Ovary (tissue), 9 donors: ENCODE results near the gene WIZ. TPM values are rescaled to one million over a fixed set of nuclear protein-coding genes. Genes with fewer than 3 reads are reported as not detected.

Source experiments
- DNase-seq, 5 donors: peaks; one replicate each; pipeline ENCODE4 v3.0.0-alpha.2; 2019 to 2020
- H3K27ac ChIP-seq, 2 donors: fragments of 200-600 bp; one replicate each; pipeline versions ENCODE4 v1.5.1 to v1.8.0; 2019 to 2022
- H3K27me3 ChIP-seq: fragments of 200-600 bp; one replicate; pipeline ENCODE4 v1.8.0; 2022
- H3K36me3 ChIP-seq: fragments of 200-600 bp; sonication (generic); one replicate; pipeline ENCODE4 v1.5.1; 2019
- H3K4me1 ChIP-seq: one replicate; pipeline ENCODE4 v1.8.1; 2013; ENCODE audit warnings: mild to moderate bottlenecking, moderate library complexity; ENCODE audit not compliant: insufficient read depth
- H3K4me3 ChIP-seq: fragments of 200-600 bp; sonication (generic); one replicate; pipeline ENCODE4 v1.5.1; 2017
- H3K9me3 ChIP-seq, 2 donors: fragments of 200-600 bp in 1 of 2; sonication (generic) in 1 of 2; one replicate each; pipeline versions ENCODE4 v1.5.1 to v1.8.1; 2013 to 2019; ENCODE audit warnings: mild to moderate bottlenecking in 1 of 2, moderate library complexity in 1 of 2
- EP300 ChIP-seq: sonication (generic); formaldehyde crosslinking; IDR thresholded peaks from one replicate; pipeline ENCODE4 v1.6.1; 2017; ENCODE audit warnings: antibody characterized with exemption
- POLR2A ChIP-seq: fragments of 450-650 bp; IDR thresholded peaks from one replicate; pipeline ENCODE4 v1.6.1; 2017; ENCODE audit warnings: antibody characterized with exemption, mild to moderate bottlenecking, moderate library complexity
- WGBS, 3 donors: extraction: QIAGEN DNeasy Blood & Tissue Kit in 1 of 3; methylation state at CpG; one replicate each; pipeline versions ENCODE4 v1.1.5 to v1.1.7; 2013 to 2017; 5-methylcytosine and 5-hydroxymethylcytosine counted together
- intact Hi-C, 4 donors: fragments of 100-400 bp; cut with DNase I; formaldehyde crosslinking; loops; one replicate each; pipeline versions ENCODE4 v1.11.0 to v1.15.1; 2022 to 2023
- polyA plus RNA-seq, 2 donors: library from polyadenylated mRNA; stranded (reverse); fragments of 200-250 nt in 1 of 2; fragments of 350-450 nt in 1 of 2; fragmentation: Illumina TruSeq in 1 of 2; extraction: RNeasy Lipid Tissue Mini Kit (QIAGEN cat#74804) in 1 of 2; gene quantifications; one replicate each; pipeline ENCODE4 v1.2.3, GENCODE V29; 2013 to 2014
- total RNA-seq, 7 donors: library from RNA; depleted of rRNA in 2 of 7; stranded (reverse); fragments of >200 nt in 2 of 7; fragmentation: NEBNext Ultra II Directional in 3 of 7; extraction: Animal tissue kit (Norgen Biotek cat#: 25700) in 3 of 7; gene quantifications; one replicate each; pipeline versions ENCODE4 v1.1.0 to v1.2.4, GENCODE V29; 2016 to 2023
- TF ChIP-seq, protein P1 (sequence below), 3 donors: fragments of 450-650 bp in 2 of 3; fragments of 200-600 bp in 1 of 3; IDR thresholded peaks; one replicate each; pipeline versions ENCODE4 v1.5.1 to v1.8.0; 2016 to 2022; ENCODE audit warnings: antibody characterized with exemption in 3 of 3, mild to moderate bottlenecking in 1 of 3
- donor health status: DM: no; HTN: no; CAD: no; lungs with moderate emphysema.
- donor health status: DM: no; HTN: no; CAD: no.
- donor health status: Bipolar disorder and iron deficiency.
- donor health status: DM: yes; HTN: yes; CAD: no.
- donor health status: DM: no; HTN: no; CAD: no.
- donor health status: DM: yes; HTN: yes; CAD: no.

WIZ gene
- total and polyA plus RNA-seq, 9 donors: 4.8 to 46.5 (median 38.2) TPM

DNA sequence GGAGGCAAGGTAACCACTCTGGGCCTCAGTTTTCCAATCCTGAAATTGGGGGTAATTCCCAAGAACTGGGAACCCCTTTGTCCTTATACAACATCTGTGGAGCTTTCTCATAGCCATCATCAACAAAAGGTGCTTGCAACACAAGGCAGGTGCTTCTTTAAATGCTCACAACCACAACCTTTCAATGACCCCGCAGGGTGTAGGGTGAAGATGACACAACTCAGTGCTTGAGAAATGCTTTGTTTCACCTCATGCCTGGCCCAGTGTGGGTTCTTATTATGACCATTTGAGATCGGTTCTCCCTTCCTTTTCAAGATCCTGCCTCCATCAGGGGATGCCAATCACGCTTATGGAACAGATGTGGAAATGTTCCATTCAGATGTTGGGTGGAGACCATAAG lies 8.4 kb downstream of the WIZ start:
- no peaks in the 10 kb centered on the region for H3K27me3 ChIP-seq
- WGBS, 3 donors: 89 to 96% (median 91%) methylated on average over 3 of the region's 3 CpGs
- intact Hi-C loops: no loop called here
- no peaks in the 10 kb centered on the region for H3K36me3 ChIP-seq
- DNase-seq: no peak
- no peak for TF ChIP-seq EP300
- TF ChIP-seq, protein P1, sequence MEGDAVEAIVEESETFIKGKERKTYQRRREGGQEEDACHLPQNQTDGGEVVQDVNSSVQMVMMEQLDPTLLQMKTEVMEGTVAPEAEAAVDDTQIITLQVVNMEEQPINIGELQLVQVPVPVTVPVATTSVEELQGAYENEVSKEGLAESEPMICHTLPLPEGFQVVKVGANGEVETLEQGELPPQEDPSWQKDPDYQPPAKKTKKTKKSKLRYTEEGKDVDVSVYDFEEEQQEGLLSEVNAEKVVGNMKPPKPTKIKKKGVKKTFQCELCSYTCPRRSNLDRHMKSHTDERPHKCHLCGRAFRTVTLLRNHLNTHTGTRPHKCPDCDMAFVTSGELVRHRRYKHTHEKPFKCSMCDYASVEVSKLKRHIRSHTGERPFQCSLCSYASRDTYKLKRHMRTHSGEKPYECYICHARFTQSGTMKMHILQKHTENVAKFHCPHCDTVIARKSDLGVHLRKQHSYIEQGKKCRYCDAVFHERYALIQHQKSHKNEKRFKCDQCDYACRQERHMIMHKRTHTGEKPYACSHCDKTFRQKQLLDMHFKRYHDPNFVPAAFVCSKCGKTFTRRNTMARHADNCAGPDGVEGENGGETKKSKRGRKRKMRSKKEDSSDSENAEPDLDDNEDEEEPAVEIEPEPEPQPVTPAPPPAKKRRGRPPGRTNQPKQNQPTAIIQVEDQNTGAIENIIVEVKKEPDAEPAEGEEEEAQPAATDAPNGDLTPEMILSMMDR (IDR thresholded peaks at IDR 0.05): no peak
- TF ChIP-seq POLR2A: no peak
- no peaks in the 10 kb centered on the region for H3K9me3 ChIP-seq
- no peaks in the 10 kb centered on the region for H3K4me1 ChIP-seq
- H3K27ac ChIP-seq: no peak overlapping the region
- no peak overlapping the region for H3K4me3 ChIP-seq

DNA sequence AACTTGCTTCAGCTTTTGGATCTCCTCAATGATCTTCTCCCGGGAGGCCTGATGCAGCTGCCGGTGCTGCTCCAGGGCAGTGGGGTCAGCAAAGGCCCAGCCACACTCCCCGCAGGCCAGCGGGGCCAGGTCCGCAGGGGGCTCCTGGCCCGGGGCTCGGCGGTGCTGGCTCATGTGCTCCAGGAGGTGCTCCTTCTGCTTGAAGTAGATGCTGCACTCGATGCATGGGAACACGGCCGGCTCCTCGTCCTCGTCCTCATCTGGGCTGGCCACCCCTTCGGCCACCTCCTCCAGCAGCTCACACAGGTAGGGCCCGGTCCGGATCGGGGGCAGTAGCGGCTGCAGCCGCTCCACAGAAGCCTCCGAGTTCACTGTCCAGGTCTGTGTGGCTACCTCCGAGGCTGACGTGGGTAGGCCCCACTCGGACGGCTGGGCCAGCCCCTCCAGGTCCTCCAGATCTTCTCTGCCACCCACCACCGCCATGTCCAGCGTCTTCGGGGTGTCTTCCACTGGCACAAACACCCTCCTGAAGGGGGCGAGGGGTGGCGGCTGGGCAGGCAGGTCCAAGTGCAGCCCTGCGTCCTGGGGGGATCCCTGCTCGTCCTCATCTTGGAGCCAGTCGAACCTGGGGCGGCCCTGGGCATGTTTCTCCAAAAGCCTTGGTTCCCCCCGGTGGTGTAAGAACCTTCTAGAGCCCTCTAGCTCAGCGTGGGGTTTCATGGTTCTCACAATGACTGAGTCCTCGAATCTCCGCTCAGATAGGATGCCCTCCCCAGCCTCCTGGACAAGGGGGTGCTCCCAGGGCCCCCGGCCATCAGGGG lies 9.7 kb downstream of the WIZ start:
- no peak overlapping the region for H3K4me3 ChIP-seq
- intact Hi-C loops: loop anchor here in 1 of 4 donors (10.0 kb wide), 1 partner anchor 65 kb away; the partner anchor contains the start of gene AKAP8
- H3K27me3 ChIP-seq: no peaks in the 10 kb centered on the region
- TF ChIP-seq POLR2A (no peak), EP300 (no peak)
- TF ChIP-seq, protein P1 (IDR thresholded peaks at IDR 0.05): no peak
- no peaks in the 10 kb centered on the region for H3K9me3 ChIP-seq
- peak in 1 of 5 donors; percentile 19 for DNase-seq
- no peaks in the 10 kb centered on the region for H3K4me1 ChIP-seq
- H3K36me3 ChIP-seq: no peaks in the 10 kb centered on the region
- H3K27ac ChIP-seq: no peak overlapping the region
- WGBS, 3 donors: 88 to 90% (median 90%) methylated on average over 34 to 38 of the region's 38 CpGs

DNA sequence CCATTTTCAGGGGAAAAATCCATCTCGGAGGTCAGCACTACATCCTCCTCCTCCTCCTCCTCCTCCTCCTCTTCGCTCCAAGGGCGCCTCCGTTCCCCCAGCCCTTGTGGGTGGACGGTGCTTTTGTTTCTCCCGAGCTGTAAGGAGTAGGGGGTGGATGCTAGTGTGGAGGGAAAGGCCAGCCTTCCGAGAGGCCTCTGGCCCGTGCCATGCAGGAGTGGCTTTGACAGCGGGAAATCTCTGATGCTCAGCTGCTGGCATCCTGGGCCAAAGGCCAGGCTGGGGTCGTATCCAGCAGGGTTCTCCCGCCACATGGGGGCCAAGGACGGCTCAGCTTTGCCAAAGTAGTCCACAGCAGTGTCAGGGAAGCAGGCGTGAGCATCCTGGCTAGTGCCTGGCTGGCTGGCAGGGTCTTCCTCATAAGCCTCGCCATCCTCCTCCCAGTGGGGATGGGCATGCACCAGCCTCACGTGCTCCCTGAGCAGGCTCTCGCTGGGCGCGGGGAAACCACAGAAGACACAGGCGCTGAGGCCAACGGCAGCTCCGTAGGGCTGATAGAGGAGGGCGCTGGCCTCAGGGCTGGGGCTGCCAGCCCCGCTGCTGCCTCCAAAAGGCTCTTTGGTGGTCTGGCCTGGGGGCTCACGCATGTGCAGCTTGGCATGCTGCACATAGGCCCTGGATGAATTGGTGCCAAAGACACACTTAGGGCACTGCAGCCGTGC lies 10.5 kb downstream of the WIZ start:
- Histone ChIP-seq H3K27me3 (no peaks in the 10 kb centered on the region), H3K27ac (no peak overlapping the region), H3K9me3 (no peaks in the 10 kb centered on the region), H3K36me3 (no peaks in the 10 kb centered on the region), H3K4me1 (no peaks in the 10 kb centered on the region), H3K4me3 (no peak overlapping the region)
- TF ChIP-seq POLR2A: no peak
- TF ChIP-seq, protein P1 (IDR thresholded peaks at IDR 0.05): no peak
- TF ChIP-seq EP300: no peak
- no peak for DNase-seq
- intact Hi-C loops: loop anchor here in 1 of 4 donors (10.0 kb wide), 1 partner anchor 64 kb away; the partner anchor contains the start of gene AKAP8
- 77 to 83% (median 81%) methylated on average over 18 to 25 of the region's 25 CpGs for WGBS, 3 donors

DNA sequence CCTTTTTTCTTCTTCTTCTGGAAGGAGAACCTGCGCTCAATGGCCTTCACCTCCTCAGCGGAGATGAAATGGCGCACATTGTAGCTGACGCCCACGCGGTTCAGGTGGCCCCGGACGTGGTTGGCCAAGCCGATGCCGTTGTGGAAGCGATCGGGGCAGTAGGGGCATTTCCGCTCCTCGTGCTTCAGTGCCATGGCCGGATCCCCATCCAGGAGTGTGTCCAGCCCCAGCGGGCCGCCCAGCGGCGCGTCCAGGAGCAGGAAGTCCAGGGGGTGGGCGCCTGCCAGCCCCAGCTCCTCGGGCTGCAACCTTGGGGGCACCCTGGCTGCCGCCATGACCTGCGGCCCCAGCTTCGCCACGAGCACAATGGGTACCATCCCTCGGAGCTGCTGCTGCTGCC lies 11.2 kb downstream of the WIZ start:
- Histone ChIP-seq H3K36me3 (no peaks in the 10 kb centered on the region), H3K27me3 (no peaks in the 10 kb centered on the region), H3K27ac (no peak overlapping the region), H3K9me3 (no peaks in the 10 kb centered on the region), H3K4me3 (no peak overlapping the region), H3K4me1 (no peaks in the 10 kb centered on the region)
- peak in 1 of 5 donors; percentile 17 for DNase-seq
- WGBS, 3 donors: 86 to 93% (median 93%) methylated on average over 25 to 27 of the region's 27 CpGs
- intact Hi-C loops: loop anchor here in 1 of 4 donors (10.0 kb wide), 1 partner anchor 64 kb away; the partner anchor contains the start of gene AKAP8
- TF ChIP-seq EP300 (no peak), POLR2A (no peak)
- TF ChIP-seq, protein P1 (IDR thresholded peaks at IDR 0.05): no peak
